ENCODE results near the gene CSGALNACT2.

DNA sequence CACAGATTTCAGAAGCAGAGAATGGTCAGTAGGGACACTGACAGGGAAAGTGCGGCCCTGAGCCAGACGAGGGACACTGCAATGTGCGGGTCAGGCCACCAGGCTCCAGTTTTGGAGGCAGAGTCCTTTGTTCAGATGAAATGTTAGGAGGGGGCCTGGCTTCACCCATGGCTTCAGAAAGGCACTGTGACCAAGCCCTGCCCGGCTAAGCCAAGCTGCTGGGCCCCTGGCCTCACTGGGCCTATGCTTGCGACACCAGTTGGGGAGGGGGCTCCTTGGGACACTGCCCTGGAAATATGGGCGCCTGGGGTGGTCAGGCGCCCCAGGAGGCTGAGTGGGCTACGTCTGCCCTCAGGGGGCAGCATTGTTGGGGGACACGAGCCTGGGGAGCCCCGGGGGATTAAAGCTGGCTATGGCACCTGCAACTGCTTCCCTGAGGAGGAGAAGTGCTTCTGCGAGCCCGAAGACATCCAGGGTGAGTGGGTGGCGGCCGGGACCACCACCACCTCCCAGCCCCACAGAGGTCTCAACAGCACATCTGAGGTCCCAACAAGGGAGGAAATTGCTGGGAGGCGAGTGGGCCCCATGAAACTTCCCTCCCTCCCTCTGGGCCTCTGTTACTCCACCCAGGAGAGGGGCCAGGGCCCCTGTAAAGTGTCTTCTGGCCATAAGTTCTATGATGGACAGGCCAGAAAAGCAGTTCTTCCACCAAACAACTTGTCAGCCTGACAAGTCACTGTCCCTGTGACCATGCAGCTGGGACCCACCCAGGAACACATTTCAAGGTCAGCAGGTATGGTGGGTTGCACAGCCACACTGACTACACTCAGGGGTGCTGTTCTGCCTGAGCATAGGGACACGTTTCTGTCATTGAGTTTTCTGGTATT, 24.8 kb upstream of the CSGALNACT2 start:
- TF ChIP-seq EZH2 (IDR thresholded peaks at IDR 0.05; ENCODE audit: borderline replicate concordance, control insufficient read depth, low read depth, low read length), result no peak
- TF ChIP-seq, protein P1, sequence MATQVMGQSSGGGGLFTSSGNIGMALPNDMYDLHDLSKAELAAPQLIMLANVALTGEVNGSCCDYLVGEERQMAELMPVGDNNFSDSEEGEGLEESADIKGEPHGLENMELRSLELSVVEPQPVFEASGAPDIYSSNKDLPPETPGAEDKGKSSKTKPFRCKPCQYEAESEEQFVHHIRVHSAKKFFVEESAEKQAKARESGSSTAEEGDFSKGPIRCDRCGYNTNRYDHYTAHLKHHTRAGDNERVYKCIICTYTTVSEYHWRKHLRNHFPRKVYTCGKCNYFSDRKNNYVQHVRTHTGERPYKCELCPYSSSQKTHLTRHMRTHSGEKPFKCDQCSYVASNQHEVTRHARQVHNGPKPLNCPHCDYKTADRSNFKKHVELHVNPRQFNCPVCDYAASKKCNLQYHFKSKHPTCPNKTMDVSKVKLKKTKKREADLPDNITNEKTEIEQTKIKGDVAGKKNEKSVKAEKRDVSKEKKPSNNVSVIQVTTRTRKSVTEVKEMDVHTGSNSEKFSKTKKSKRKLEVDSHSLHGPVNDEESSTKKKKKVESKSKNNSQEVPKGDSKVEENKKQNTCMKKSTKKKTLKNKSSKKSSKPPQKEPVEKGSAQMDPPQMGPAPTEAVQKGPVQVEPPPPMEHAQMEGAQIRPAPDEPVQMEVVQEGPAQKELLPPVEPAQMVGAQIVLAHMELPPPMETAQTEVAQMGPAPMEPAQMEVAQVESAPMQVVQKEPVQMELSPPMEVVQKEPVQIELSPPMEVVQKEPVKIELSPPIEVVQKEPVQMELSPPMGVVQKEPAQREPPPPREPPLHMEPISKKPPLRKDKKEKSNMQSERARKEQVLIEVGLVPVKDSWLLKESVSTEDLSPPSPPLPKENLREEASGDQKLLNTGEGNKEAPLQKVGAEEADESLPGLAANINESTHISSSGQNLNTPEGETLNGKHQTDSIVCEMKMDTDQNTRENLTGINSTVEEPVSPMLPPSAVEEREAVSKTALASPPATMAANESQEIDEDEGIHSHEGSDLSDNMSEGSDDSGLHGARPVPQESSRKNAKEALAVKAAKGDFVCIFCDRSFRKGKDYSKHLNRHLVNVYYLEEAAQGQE (IDR thresholded peaks at IDR 0.05; ENCODE audit: low read depth, low read length), result no peak
- no peak for TF ChIP-seq SMAD5 (IDR thresholded peaks at IDR 0.05; ENCODE audit: low read depth)
- TF ChIP-seq, protein P2, sequence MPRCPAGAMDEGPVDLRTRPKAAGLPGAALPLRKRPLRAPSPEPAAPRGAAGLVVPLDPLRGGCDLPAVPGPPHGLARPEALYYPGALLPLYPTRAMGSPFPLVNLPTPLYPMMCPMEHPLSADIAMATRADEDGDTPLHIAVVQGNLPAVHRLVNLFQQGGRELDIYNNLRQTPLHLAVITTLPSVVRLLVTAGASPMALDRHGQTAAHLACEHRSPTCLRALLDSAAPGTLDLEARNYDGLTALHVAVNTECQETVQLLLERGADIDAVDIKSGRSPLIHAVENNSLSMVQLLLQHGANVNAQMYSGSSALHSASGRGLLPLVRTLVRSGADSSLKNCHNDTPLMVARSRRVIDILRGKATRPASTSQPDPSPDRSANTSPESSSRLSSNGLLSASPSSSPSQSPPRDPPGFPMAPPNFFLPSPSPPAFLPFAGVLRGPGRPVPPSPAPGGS (IDR thresholded peaks at IDR 0.05; ENCODE audit: borderline replicate concordance, insufficient read depth, low read depth, low read length, poor library complexity, severe bottlenecking), result no peak
- no peak for TF ChIP-seq RAD21 (IDR thresholded peaks at IDR 0.05; ENCODE audit: insufficient read depth, low read depth, low read length)
- TF ChIP-seq SIN3A (IDR thresholded peaks at IDR 0.05; ENCODE audit: low read depth, low read length), result no peak
- TF ChIP-seq, protein P3, sequence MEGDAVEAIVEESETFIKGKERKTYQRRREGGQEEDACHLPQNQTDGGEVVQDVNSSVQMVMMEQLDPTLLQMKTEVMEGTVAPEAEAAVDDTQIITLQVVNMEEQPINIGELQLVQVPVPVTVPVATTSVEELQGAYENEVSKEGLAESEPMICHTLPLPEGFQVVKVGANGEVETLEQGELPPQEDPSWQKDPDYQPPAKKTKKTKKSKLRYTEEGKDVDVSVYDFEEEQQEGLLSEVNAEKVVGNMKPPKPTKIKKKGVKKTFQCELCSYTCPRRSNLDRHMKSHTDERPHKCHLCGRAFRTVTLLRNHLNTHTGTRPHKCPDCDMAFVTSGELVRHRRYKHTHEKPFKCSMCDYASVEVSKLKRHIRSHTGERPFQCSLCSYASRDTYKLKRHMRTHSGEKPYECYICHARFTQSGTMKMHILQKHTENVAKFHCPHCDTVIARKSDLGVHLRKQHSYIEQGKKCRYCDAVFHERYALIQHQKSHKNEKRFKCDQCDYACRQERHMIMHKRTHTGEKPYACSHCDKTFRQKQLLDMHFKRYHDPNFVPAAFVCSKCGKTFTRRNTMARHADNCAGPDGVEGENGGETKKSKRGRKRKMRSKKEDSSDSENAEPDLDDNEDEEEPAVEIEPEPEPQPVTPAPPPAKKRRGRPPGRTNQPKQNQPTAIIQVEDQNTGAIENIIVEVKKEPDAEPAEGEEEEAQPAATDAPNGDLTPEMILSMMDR (IDR thresholded peaks at IDR 0.05 in 2 of 3, conservative IDR thresholded peaks at IDR 0.05 in 1 of 3; ENCODE audit: control insufficient read depth in 2 of 3, extremely low read depth in 1 of 3, insufficient read depth in 1 of 3, low read depth in 3 of 3, low read length in 3 of 3), result no peak
- TF ChIP-seq TAF1 (IDR thresholded peaks at IDR 0.05; ENCODE audit: borderline replicate concordance, low read depth, low read length), result no peak
- TF ChIP-seq POLR2AphosphoS5 (IDR thresholded peaks at IDR 0.05; ENCODE audit: low read length), result no peak
- no peak for TF ChIP-seq NFXL1 (IDR thresholded peaks at IDR 0.05; ENCODE audit: borderline replicate concordance)
- TF ChIP-seq CREM (IDR thresholded peaks at IDR 0.05; ENCODE audit: low read depth), result no peak
- TF ChIP-seq NFIC (IDR thresholded peaks at IDR 0.05; ENCODE audit: low read depth, low read length), result no peak
- TF ChIP-seq TCF12 (IDR thresholded peaks at IDR 0.05; ENCODE audit: low read depth, low read length), result no peak
- no peak for TF ChIP-seq SREBF2 (IDR thresholded peaks at IDR 0.05; ENCODE audit: low read length)
